ENCODE measurements around the gene CLEC16A.

CLEC16A gene

GRCh38 chr16:11016993-11017392 lies 72.6 kb downstream of the CLEC16A start:
- no peak for FAIRE-seq
- TF ChIP-seq PAX5 (IDR thresholded peaks at IDR 0.05; ENCODE audit: insufficient read depth, low read length, severe bottlenecking): no peak
- no peak for TF ChIP-seq TAF1 (IDR thresholded peaks at IDR 0.05; ENCODE audit: low read depth, low read length)
- no peak for TF ChIP-seq POLR2A (IDR thresholded peaks at IDR 0.05; ENCODE audit: low read depth, low read length)
- no peak for TF ChIP-seq POLR2AphosphoS5 (IDR thresholded peaks at IDR 0.05; ENCODE audit: low read depth, low read length)
- TF ChIP-seq POU2F2 (IDR thresholded peaks at IDR 0.05; ENCODE audit: low read depth, low read length): no peak
- no peak for DNase-seq (ENCODE audit: insufficient read length, low spot score)

GRCh38 chr16:11017499-11017898 lies 73.1 kb downstream of the CLEC16A start:
- TF ChIP-seq PAX5 (IDR thresholded peaks at IDR 0.05; ENCODE audit: insufficient read depth, low read length, severe bottlenecking) (no peak), POLR2A (IDR thresholded peaks at IDR 0.05; ENCODE audit: low read depth, low read length) (no peak), TAF1 (IDR thresholded peaks at IDR 0.05; ENCODE audit: low read depth, low read length) (no peak), SPI1 (IDR thresholded peaks at IDR 0.05; ENCODE audit: low read depth, low read length) (no peak), POU2F2 (IDR thresholded peaks at IDR 0.05; ENCODE audit: low read depth, low read length) (no peak), POLR2AphosphoS5 (IDR thresholded peaks at IDR 0.05; ENCODE audit: low read depth, low read length) (no peak)
- FAIRE-seq (no peak), DNase-seq (ENCODE audit: insufficient read length, low spot score) (no peak)

- DNase-seq (ENCODE audit: insufficient read length, low spot score): no peak
- TF ChIP-seq POU2F2 (IDR thresholded peaks at IDR 0.05; ENCODE audit: low read depth, low read length) (no peak), PAX5 (IDR thresholded peaks at IDR 0.05; ENCODE audit: insufficient read depth, low read length, severe bottlenecking) (no peak), TAF1 (IDR thresholded peaks at IDR 0.05; ENCODE audit: low read depth, low read length) (no peak), POLR2AphosphoS5 (IDR thresholded peaks at IDR 0.05; ENCODE audit: low read depth, low read length) (no peak), POLR2A (IDR thresholded peaks at IDR 0.05; ENCODE audit: low read depth, low read length) (no peak), SPI1 (IDR thresholded peaks at IDR 0.05; ENCODE audit: low read depth, low read length) (no peak)
- no peak for FAIRE-seq
These were observed 76.0 kb downstream of the CLEC16A start for GRCh38 chr16:11020388-11020787.

GRCh38 chr16:11020792-11021551 lies 76.6 kb downstream of the CLEC16A start:
- FAIRE-seq: no peak
- DNase-seq (ENCODE audit: insufficient read length, low spot score): no peak
- TF ChIP-seq POLR2AphosphoS5 (IDR thresholded peaks at IDR 0.05; ENCODE audit: low read depth, low read length): no peak
- no peak for TF ChIP-seq SPI1 (IDR thresholded peaks at IDR 0.05; ENCODE audit: low read depth, low read length)
- no peak for TF ChIP-seq POU2F2 (IDR thresholded peaks at IDR 0.05; ENCODE audit: low read depth, low read length)
- no peak for TF ChIP-seq TAF1 (IDR thresholded peaks at IDR 0.05; ENCODE audit: low read depth, low read length)
- TF ChIP-seq POLR2A (IDR thresholded peaks at IDR 0.05; ENCODE audit: low read depth, low read length): no peak
- TF ChIP-seq PAX5 (IDR thresholded peaks at IDR 0.05; ENCODE audit: insufficient read depth, low read length, severe bottlenecking): no peak

- FAIRE-seq: no peak
- DNase-seq (ENCODE audit: insufficient read length, low spot score): no peak
- TF ChIP-seq TAF1 (IDR thresholded peaks at IDR 0.05; ENCODE audit: low read depth, low read length) (no peak), POU2F2 (IDR thresholded peaks at IDR 0.05; ENCODE audit: low read depth, low read length) (no peak), POLR2A (IDR thresholded peaks at IDR 0.05; ENCODE audit: low read depth, low read length) (no peak), POLR2AphosphoS5 (IDR thresholded peaks at IDR 0.05; ENCODE audit: low read depth, low read length) (no peak), SPI1 (IDR thresholded peaks at IDR 0.05; ENCODE audit: low read depth, low read length) (no peak), PAX5 (IDR thresholded peaks at IDR 0.05; ENCODE audit: insufficient read depth, low read length, severe bottlenecking) (no peak)
These were observed 77.6 kb downstream of the CLEC16A start for GRCh38 chr16:11022002-11022401.

GRCh38 chr16:11023262-11024039 lies 79.1 kb downstream of the CLEC16A start:
- DNase-seq (ENCODE audit: insufficient read length, low spot score) (no peak), FAIRE-seq (no peak)
- no peak for TF ChIP-seq PAX5 (IDR thresholded peaks at IDR 0.05; ENCODE audit: insufficient read depth, low read length, severe bottlenecking)
- no peak for TF ChIP-seq TAF1 (IDR thresholded peaks at IDR 0.05; ENCODE audit: low read depth, low read length)
- no peak for TF ChIP-seq POU2F2 (IDR thresholded peaks at IDR 0.05; ENCODE audit: low read depth, low read length)
- TF ChIP-seq POLR2A (IDR thresholded peaks at IDR 0.05; ENCODE audit: low read depth, low read length): no peak
- no peak for TF ChIP-seq SPI1 (IDR thresholded peaks at IDR 0.05; ENCODE audit: low read depth, low read length)
- no peak for TF ChIP-seq POLR2AphosphoS5 (IDR thresholded peaks at IDR 0.05; ENCODE audit: low read depth, low read length)

- DNase-seq (ENCODE audit: insufficient read length, low spot score) (no peak), FAIRE-seq (no peak)
- no peak for TF ChIP-seq TAF1 (IDR thresholded peaks at IDR 0.05; ENCODE audit: low read depth, low read length)
- no peak for TF ChIP-seq POLR2AphosphoS5 (IDR thresholded peaks at IDR 0.05; ENCODE audit: low read depth, low read length)
- no peak for TF ChIP-seq POLR2A (IDR thresholded peaks at IDR 0.05; ENCODE audit: low read depth, low read length)
- TF ChIP-seq PAX5 (IDR thresholded peaks at IDR 0.05; ENCODE audit: insufficient read depth, low read length, severe bottlenecking): no peak
- no peak for TF ChIP-seq POU2F2 (IDR thresholded peaks at IDR 0.05; ENCODE audit: low read depth, low read length)
- TF ChIP-seq SPI1 (IDR thresholded peaks at IDR 0.05; ENCODE audit: low read depth, low read length): no peak
These were observed 80.1 kb downstream of the CLEC16A start for GRCh38 chr16:11024333-11025053.

GRCh38 chr16:11025120-11025531 lies 80.8 kb downstream of the CLEC16A start:
- DNase-seq (ENCODE audit: insufficient read length, low spot score): peak; percentile 20
- FAIRE-seq: no peak
- TF ChIP-seq PAX5 (IDR thresholded peaks at IDR 0.05; ENCODE audit: insufficient read depth, low read length, severe bottlenecking): no peak
- TF ChIP-seq SPI1 (IDR thresholded peaks at IDR 0.05; ENCODE audit: low read depth, low read length): no peak
- no peak for TF ChIP-seq POLR2A (IDR thresholded peaks at IDR 0.05; ENCODE audit: low read depth, low read length)
- TF ChIP-seq POU2F2 (IDR thresholded peaks at IDR 0.05; ENCODE audit: low read depth, low read length): no peak
- no peak for TF ChIP-seq POLR2AphosphoS5 (IDR thresholded peaks at IDR 0.05; ENCODE audit: low read depth, low read length)
- TF ChIP-seq TAF1 (IDR thresholded peaks at IDR 0.05; ENCODE audit: low read depth, low read length): no peak

Measured in GM12891 (cell line).